GM18907 (cell line): ENCODE data around the gene CWC22.

Experiments
- ATAC-seq: cut with Tn5 transposase; IDR thresholded peaks from one replicate; pipeline ENCODE4 v1.9.1; 2021; ENCODE audit warnings: mild to moderate bottlenecking, moderate library complexity; ENCODE audit not compliant: unreplicated experiment

CWC22 gene

GRCh38 chr2:179909845-179910734 lies 97.0 kb downstream of the CWC22 start:
- ATAC-seq = no peak

DNA sequence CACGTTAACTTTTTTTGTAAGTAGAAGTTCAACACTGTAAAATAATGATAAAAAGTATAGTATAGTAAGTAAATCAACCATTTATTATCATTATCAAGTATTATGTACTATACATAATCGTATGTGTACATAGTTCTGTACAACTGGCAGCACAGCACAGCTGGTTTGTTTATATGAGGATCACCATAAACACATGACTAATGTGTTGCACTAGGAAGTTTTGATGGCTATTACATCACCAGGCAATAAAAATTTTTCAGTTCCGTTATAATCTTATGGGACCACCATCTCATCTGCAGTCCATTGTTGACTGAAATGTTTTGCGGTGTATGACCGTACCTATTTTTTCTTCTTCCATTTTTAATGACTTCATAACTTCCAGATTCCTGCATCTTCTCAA lies 106.4 kb downstream of the CWC22 start:
- ATAC-seq = no peak

DNA sequence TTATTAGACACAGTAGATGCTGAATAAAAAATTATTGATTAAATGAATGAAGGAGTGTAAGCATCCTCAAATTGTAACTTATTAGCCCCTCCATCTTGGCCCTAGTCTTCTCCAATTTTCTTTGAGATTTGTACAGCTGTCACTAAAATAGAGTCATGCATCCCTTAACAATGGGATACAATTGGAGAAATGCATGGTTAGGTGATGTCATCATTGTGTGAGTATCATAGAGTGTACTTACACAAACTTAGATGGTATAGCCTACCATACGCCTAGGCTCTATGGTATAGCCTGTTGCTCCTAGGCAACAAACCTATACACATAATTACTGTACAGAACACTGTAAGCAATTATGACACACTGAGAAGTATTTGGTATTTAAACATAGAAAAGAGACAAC lies 107.4 kb downstream of the CWC22 start:
- ATAC-seq = no peak

- ATAC-seq = peak; percentile 80
These were observed 108.2 kb downstream of the CWC22 start for GRCh38 chr2:179898873-179899272.
